Gastroesophageal sphincter (tissue), 3 donors: ENCODE data around the gene MED16.

Experiments used
- CTCF ChIP-seq, 4 experiments: fragments of 200-600 bp in 2 of 4; fragments of 450-650 bp in 2 of 4; sonication (generic) in 1 of 4; IDR thresholded peaks; one replicate each; pipeline ENCODE4 v1.5.1; 2017 to 2019; ENCODE audit warnings: antibody characterized with exemption in 4 of 4, mild to moderate bottlenecking in 2 of 4, moderate library complexity in 2 of 4
- POLR2A ChIP-seq, 2 donors: fragments of 450-650 bp; IDR thresholded peaks; one replicate each; pipeline ENCODE4 v1.6.1; 2017; ENCODE audit warnings: antibody characterized with exemption in 2 of 2, mild to moderate bottlenecking in 2 of 2, moderate library complexity in 1 of 2

DNA sequence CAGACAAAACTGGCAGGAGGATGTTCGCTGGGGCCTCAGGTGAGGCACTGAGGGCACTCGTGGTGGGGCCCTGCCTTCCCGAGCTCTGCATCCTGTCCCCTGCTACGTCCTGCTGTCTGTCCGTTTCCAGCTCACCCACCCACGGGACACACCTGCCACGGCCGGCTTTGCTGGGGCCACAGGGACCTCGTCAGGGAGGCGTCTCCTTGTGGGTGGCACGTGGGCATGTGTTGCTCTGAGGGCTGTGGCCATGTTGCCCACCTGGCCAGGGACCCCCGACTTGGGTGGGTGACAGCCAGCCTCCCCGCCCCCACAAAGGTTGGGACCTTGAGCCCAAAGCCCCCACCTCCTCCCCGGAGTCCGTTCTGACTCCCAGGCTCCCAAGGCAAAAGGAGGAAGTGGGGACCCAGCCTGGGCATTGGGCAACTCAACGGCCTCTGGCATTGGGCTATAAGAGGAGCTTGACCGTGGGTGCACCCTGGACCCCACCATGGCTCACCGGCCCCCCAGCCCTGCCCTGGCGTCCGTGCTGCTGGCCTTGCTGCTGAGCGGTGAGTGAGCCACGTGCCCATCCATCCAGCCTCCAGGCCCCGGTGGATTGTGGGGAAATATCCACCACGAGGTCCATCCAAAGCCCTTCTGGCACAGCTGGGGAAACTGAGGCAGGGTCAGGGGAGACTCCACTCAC, 52.3 kb downstream of the MED16 start, which contains the start of gene PRTN3:
- no peak for TF ChIP-seq CTCF (IDR thresholded peaks at IDR 0.05)
- no peak for TF ChIP-seq POLR2A (IDR thresholded peaks at IDR 0.05)
